Activated CD4-positive, CD25-positive, alpha-beta regulatory T cell treated with anti-CD3 and anti-CD28 coated beads, Interleukin-2, amount 50 U/mL, for 24 hours (primary cell): ENCODE results near the gene MRPS24.
"Not testable (repeated sequence)": the region's sequence is repeated elsewhere in the genome, so short reads cannot be mapped to it uniquely, and the experiment has no call there.

Experiments used
- ATAC-seq, 2 donors: fragments of 150-1000 bp; cut with Tn5 transposase; one replicate each; pipeline ENCODE4 v1.10.0; 2021; ENCODE audit warnings: mild to moderate bottlenecking in 1 of 2, moderate library complexity in 1 of 2

Gene MRPS24

DNA sequence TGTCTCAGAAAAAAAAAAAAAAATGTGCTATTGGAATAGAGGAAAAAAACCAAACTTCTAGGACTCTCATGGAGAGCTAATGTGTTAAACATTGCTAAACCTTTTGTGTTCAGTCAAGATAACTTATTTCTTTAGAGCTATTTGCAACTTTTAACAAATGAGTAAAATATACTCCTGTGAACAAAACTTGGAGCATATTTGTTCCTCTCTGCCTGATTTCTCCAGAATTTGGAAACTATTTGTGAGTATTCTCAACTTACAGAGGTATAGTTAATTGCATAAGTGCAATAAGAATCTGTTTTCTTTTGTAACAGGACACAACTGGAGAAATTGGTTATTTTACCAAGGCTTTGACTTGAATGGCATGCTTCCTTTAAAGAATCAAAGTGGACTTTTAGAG lies 38.4 kb downstream of the MRPS24 start:
- not testable (repeated sequence) for ATAC-seq

DNA sequence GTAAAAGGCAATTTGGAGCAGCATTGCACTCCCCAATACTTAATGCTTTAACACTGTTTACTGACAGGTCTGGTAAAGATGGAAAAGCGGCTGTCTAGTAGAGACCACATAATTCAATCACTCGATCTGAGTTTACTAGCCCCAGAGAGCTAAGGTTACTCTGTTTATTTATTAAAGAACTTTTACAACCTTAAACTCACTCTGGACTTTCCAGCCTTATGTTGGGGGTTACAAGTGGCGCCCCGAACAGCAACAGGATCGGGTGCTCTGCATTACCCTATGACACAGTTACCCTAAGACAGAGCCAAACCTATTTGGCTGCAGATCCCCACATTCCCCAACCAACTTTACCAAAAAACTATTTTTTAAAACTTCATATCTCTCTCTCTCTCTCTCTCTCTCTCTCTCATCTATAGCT lies 43.9 kb downstream of the MRPS24 start:
- no peak for ATAC-seq

GRCh38 chr7:43824963-43825362 lies 44.4 kb downstream of the MRPS24 start:
- ATAC-seq: no peak

DNA sequence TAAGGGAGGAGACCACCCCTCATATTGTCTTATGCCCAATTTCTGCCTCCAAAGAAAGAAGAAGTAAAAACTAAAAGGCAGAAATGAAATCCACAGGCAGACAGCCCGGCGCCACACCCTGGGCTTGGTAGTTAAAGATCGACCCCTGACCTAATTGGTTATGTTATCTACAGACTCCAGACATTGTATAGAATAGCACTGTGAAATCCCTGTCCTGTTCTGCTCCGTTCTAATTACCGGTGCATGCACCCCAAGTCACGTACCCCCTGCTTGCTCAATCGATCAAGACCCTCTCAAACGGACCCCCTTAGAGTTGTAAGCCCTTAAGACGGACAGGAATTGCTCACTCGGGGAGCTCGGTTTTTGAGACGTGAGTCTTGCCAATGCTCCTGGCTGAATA lies 44.8 kb downstream of the MRPS24 start:
- ATAC-seq: not testable (repeated sequence)

DNA sequence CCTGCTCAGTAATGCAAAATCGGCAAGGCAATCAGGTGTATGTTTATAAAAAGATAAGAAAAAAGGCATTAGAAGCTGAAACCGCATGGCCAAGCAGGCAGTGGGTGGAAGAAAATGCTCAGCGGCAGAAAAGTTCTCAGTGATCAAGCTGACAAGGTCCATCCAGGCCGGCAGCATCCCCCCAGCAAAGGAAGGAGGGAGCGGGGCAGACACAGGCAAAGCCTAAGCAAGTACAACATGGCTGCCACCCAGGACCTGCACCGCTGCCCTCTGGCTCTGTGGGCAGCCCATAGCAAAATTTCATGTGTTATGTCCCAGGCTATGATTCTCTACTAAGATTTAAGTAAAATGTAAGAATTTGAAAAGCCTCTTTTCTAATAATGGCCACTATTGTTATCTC lies 45.4 kb downstream of the MRPS24 start:
- ATAC-seq: no peak

DNA sequence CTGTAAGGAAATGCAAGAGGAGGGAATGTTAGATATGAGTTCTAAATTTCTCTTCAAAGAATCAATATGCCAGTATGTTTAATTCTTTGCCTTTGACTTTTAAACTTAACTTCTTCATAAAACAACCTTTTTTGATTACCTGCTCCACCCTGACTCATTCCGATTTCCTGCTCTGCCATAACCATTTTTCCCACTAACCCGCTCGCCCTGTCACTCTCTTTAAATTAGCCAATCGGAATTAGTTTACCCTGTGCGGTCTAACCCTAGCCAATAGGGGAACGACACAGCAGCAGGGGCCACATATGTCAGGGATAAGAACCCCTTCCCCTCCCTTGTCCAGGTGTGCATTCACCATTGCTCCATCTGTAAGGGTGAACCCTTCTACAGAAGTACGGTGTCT lies 45.9 kb downstream of the MRPS24 start:
- not testable (repeated sequence) for ATAC-seq
